DND-41 (cell line): Measurements from ENCODE around the gene ELF4.

Source experiments
- ATAC-seq: fragments of 200-7000 bp; cut with Tn5 transposase; 3 replicates; pipeline ENCODE4 v1.9.1; 2021; ENCODE audit warnings: low read depth; ENCODE audit not compliant: insufficient read depth
- DNase-seq: peaks from one replicate; pipeline ENCODE4 v3.0.0-alpha.2; 2020
- H2AFZ ChIP-seq: 2 replicates; pipeline ENCODE4 v1.6.0; 2012; ENCODE audit warnings: low read depth, low read length
- H3K27ac ChIP-seq: 2 replicates; pipeline ENCODE4 v1.5.1; 2012; ENCODE audit warnings: low read length, inconsistent platforms
- H3K27me3 ChIP-seq: fragments of 200-600 bp; sonication (generic); 2 replicates; pipeline ENCODE4 v1.6.0; 2012; ENCODE audit warnings: low read length, mild to moderate bottlenecking, inconsistent platforms; ENCODE audit not compliant: insufficient read depth, poor library complexity
- H3K36me3 ChIP-seq: 2 replicates; pipeline ENCODE4 v1.5.1; 2012; ENCODE audit warnings: low read length, inconsistent platforms; ENCODE audit not compliant: insufficient read depth
- H3K4me1 ChIP-seq: 2 replicates; pipeline ENCODE4 v1.5.1; 2012; ENCODE audit warnings: mild to moderate bottlenecking, low read length; ENCODE audit not compliant: insufficient read depth
- H3K4me2 ChIP-seq: 2 replicates; pipeline ENCODE4 v1.6.0; 2012; ENCODE audit warnings: mild to moderate bottlenecking, moderate library complexity, low read length, inconsistent platforms; ENCODE audit not compliant: insufficient read depth
- H3K4me3 ChIP-seq, 2 experiments: fragments of 200-600 bp in 1 of 2; shearing (Covaris generic) in 1 of 2; 2 replicates each; pipeline ENCODE4 v1.5.1; 2012 to 2016; ENCODE audit warnings: inconsistent platforms in 2 of 2, low read length in 2 of 2, mild to moderate bottlenecking in 2 of 2, low read depth in 1 of 2, moderate library complexity in 1 of 2
- H3K79me2 ChIP-seq: 2 replicates; pipeline ENCODE4 v1.6.0; 2012; ENCODE audit warnings: low read length, inconsistent platforms; ENCODE audit not compliant: insufficient read depth
- H3K9ac ChIP-seq: 2 replicates; pipeline ENCODE4 v1.6.0; 2012; ENCODE audit warnings: low read depth, mild to moderate bottlenecking, inconsistent platforms, low read length, moderate library complexity
- H3K9me3 ChIP-seq: 2 replicates; pipeline ENCODE4 v1.5.1; 2012; ENCODE audit warnings: low read length, moderate library complexity, mild to moderate bottlenecking, inconsistent platforms; ENCODE audit not compliant: insufficient read depth, severe bottlenecking
- H4K20me1 ChIP-seq: 2 replicates; pipeline ENCODE4 v1.6.0; 2012; ENCODE audit warnings: low read length; ENCODE audit not compliant: insufficient read depth
- EZH2 ChIP-seq: IDR thresholded peaks from 3 replicates; pipeline ENCODE4 v1.6.1; 2012; ENCODE audit warnings: borderline replicate concordance, low read depth, mild to moderate bottlenecking, moderate library complexity, low read length, inconsistent platforms; ENCODE audit not compliant: severe bottlenecking
- TF ChIP-seq, protein P1 (sequence below): IDR thresholded peaks from 2 replicates; pipeline ENCODE4 v1.5.1; 2012; ENCODE audit warnings: borderline replicate concordance, low read length, moderate library complexity, mild to moderate bottlenecking; ENCODE audit not compliant: poor library complexity, severe bottlenecking; ENCODE audit errors: extremely low read depth

Gene ELF4

DNA sequence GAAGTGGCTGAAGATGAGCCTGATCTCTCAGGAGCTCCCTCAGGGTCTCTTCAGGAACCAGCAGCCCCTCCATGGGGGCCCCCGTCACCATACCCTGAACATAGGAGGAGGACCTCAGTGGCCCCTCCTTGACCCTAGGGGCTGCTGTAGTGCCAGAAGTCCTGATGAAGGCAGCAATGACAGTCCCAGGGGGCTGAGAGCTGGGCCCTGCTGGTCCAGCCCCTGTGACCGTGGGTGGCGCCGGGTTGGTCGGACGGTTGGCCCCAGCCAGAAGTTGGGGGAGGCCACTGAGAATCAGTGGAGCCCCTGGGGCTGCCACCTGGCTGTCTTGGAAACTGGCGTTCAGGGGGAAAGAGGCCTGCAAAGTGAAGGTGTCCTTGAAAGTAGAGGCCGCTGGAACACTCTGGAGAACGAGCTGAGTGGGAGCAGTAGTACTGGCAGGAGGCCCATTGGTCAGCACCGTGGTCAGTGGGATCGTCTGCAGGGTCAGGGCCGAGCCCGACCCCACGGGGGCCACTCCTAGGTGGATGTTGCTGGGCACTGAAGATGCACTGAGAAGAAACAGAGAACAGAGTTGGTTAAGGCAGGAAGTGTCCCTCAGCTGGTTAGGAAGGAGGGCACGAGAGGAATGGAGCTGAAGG lies 43.2 kb downstream of the ELF4 start:
- Histone ChIP-seq H3K4me1 (no peaks in the 10 kb centered on the region), H3K9me3 (no peaks in the 10 kb centered on the region), H3K36me3 (peaks cover 23% of the 10 kb centered on the region), H4K20me1 (no peaks in the 10 kb centered on the region), H3K4me2 (no peak overlapping the region), H3K27ac (no peak overlapping the region), H3K79me2 (no peaks in the 10 kb centered on the region), H3K9ac (no peak overlapping the region), H3K4me3 (no peak overlapping the region), H2AFZ (no peak overlapping the region), H3K27me3 (no peaks in the 10 kb centered on the region)
- no peak for DNase-seq
- no peak for ATAC-seq
- TF ChIP-seq, protein P1, sequence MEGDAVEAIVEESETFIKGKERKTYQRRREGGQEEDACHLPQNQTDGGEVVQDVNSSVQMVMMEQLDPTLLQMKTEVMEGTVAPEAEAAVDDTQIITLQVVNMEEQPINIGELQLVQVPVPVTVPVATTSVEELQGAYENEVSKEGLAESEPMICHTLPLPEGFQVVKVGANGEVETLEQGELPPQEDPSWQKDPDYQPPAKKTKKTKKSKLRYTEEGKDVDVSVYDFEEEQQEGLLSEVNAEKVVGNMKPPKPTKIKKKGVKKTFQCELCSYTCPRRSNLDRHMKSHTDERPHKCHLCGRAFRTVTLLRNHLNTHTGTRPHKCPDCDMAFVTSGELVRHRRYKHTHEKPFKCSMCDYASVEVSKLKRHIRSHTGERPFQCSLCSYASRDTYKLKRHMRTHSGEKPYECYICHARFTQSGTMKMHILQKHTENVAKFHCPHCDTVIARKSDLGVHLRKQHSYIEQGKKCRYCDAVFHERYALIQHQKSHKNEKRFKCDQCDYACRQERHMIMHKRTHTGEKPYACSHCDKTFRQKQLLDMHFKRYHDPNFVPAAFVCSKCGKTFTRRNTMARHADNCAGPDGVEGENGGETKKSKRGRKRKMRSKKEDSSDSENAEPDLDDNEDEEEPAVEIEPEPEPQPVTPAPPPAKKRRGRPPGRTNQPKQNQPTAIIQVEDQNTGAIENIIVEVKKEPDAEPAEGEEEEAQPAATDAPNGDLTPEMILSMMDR = no peak
- no peak for TF ChIP-seq EZH2

DNA sequence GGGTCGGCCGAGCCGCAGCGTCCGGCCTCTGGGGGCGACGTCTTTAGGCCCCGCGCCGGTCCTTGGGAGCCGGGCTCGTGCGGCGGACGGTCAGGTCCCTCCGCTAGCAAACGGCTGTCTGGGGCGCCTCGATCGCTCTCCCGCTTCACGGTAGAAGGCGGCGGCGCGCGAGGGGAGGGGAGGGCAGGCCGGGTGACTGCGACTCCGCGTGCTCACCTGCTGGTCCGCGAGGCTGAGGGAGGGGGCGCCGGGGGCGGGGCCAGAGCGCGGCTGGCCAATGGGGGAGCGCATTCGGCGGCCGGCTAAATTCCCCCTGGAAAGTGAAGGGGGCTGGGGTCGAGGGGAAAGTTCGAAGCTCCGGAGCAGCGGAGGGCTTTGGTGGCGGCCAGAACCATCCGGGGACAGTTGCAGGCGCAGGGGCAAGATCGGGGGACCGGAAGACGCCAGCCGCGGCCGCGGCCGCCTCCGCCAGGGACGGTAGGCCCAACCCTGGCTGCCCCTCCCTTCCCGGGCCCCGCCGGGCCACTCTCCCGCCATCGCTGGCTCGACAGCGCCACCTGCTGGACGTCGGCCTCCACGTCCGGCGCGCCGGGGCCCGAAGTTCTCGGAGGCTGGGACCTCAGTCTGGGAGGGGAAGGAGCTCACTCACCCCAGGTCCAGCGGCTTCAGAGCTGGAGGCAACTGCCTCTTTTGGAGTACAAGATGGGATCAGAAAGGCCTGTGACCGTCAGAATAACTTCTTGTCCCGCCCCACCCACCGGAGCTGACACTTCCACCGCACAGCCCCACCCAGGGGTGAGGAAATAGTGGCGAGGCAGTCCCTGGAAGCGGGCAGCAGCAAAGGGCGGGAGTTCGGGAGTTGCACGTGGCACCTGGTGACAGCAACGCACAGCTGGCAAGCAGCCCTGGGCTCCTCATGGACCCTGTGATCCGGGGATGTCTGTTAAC lies 49.9 kb downstream of the ELF4 start:
- H2AFZ ChIP-seq = peak overlapping the region; percentile 77
- H3K4me1 ChIP-seq = peaks cover 12% of the 10 kb centered on the region
- H3K4me2 ChIP-seq = peak overlapping the region; percentile 85
- TF ChIP-seq EZH2 = no peak
- TF ChIP-seq, protein P1 = peak; percentile 88
- peak overlapping the region; percentile 50 for H3K9ac ChIP-seq
- peaks cover 8% of the 10 kb centered on the region for H3K36me3 ChIP-seq
- no peaks in the 10 kb centered on the region for H3K9me3 ChIP-seq
- H3K27ac ChIP-seq = peak overlapping the region; percentile 47; the same call in 1 of the 2 replicates
- H3K4me3 ChIP-seq = peak overlapping the region in 1 of 2 experiments; percentile 57; a peak in 2 of 4 replicates
- H4K20me1 ChIP-seq = no peaks in the 10 kb centered on the region
- ATAC-seq (peak; percentile 92), DNase-seq (peak; percentile 75)
- no peaks in the 10 kb centered on the region for H3K27me3 ChIP-seq
- H3K79me2 ChIP-seq = no peaks in the 10 kb centered on the region

DNA sequence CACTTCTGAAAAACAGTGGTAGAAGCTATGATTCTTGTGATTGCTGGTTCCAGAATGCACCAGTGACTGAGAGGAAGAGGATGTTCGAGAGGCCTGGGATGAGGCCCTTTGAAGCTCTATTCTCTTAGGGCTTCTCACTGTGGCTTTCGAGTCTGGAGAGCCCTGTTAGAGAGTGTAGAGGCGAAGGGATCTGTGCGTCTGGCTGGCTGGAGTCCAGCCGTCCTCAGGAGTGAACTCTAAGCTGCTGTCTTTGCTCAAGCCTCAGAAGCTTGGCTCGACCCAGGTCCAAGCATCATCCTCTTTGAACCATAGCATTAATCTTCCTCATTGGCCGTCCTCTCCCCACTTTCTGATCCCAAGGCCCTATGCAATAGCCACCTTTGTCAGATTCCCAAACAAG lies 51.6 kb downstream of the ELF4 start:
- Histone ChIP-seq H3K36me3 (peaks cover 11% of the 10 kb centered on the region), H2AFZ (no peak overlapping the region), H3K4me3 (no peak overlapping the region), H3K27me3 (no peaks in the 10 kb centered on the region), H3K4me2 (no peak overlapping the region), H3K27ac (no peak overlapping the region), H4K20me1 (no peaks in the 10 kb centered on the region), H3K79me2 (no peaks in the 10 kb centered on the region), H3K9me3 (no peaks in the 10 kb centered on the region), H3K4me1 (peaks cover 12% of the 10 kb centered on the region), H3K9ac (no peak overlapping the region)
- no peak for ATAC-seq
- TF ChIP-seq, protein P1 = no peak
- no peak for TF ChIP-seq EZH2
- DNase-seq = no peak
